Motor neuron (in vitro differentiated cells): ENCODE results near the gene KREMEN1. TPM values are rescaled to one million over a fixed set of nuclear protein-coding genes. Genes with fewer than 3 reads are reported as not detected.

ENCODE experiments used
- total RNA-seq, 8 experiments: library from RNA; unstranded; fragments of 300-600 nt; gene quantifications; 2 replicates each; pipeline versions ENCODE4 v1.2.3 to v1.2.4, GENCODE V29; 2022

Gene KREMEN1
- total RNA-seq, 8 experiments from 2014 or later, result 3.3 to 16.5 (median 6.4) TPM

Other genes starting within 250 kb of the KREMEN1 start
- gene ZNRF3, start 189.5 kb upstream of the KREMEN1 start, total RNA-seq, result 10 to 100 TPM in 1 of 8 experiments, 1 to 10 TPM in 7; 3.0 to 11.3 (median 5.2) TPM
- under 1 TPM in 4 of 8 experiments, not detected in 4; 0.22 to 0.77 (median 0.34) TPM for gene C22orf31, start 11.2 kb upstream of the KREMEN1 start, total RNA-seq
- 10 to 100 TPM in 1 of 8 experiments, 1 to 10 TPM in 6, under 1 TPM in 1; 0.56 to 21.9 (median 6.7) TPM for gene EMID1, start 132.9 kb downstream of the KREMEN1 start, total RNA-seq
- gene RHBDD3, start 194.9 kb downstream of the KREMEN1 start, total RNA-seq, result 10 to 100 TPM; 32.4 to 65.1 (median 42.0) TPM
- gene EWSR1, start 195.2 kb downstream of the KREMEN1 start, total RNA-seq, result 100 to 1,000 TPM; 134 to 362 (median 188) TPM
- gene GAS2L1, start 233.6 kb downstream of the KREMEN1 start, total RNA-seq, result 10 to 100 TPM in 1 of 8 experiments, 1 to 10 TPM in 5, under 1 TPM in 2; 0.55 to 14.1 (median 4.0) TPM
- 1 to 10 TPM in 1 of 8 experiments, under 1 TPM in 5, not detected in 2; 0.05 to 4.7 (median 0.34) TPM for gene RASL10A, start 242.7 kb downstream of the KREMEN1 start, total RNA-seq